A673 (cell line): ENCODE results near the gene GALNTL6. TPM values are rescaled to one million over a fixed set of nuclear protein-coding genes. Genes with fewer than 3 reads are reported as not detected.
A peak's percentile ranks its signal among the peaks of the same experiment; 100 is the strongest.

ENCODE experiments used
- BruUV-seq: library from RNA; stranded (reverse); fragments of 400-500 nt; replicated peaks from 2 replicates; lab custom pipeline; 2021; lab: Mats Ljungman, UMichigan
- CTCF ChIA-PET: fragments of 300-600 bp; sonication (Branson Sonifier 250); formaldehyde crosslinking; loops from one replicate; lab custom pipeline; 2022; ENCODE audit warnings: antibody characterized with exemption; lab: Charles Lee
- POLR2A ChIA-PET: fragments of 300-600 bp; sonication (Branson Sonifier 250); formaldehyde crosslinking; loops from one replicate; lab custom pipeline; 2022; ENCODE audit warnings: antibody characterized with exemption; ENCODE audit not compliant: low non-redundant PET; lab: Charles Lee
- DNase-seq: peaks from one replicate; pipeline ENCODE4 v3.0.0-alpha.2; 2015; ENCODE audit warnings: low spot score
- H3K27ac ChIP-seq: fragments of 200-600 bp; sonication (generic); 2 replicates; pipeline ENCODE4 v1.5.1; 2016; ENCODE audit warnings: mixed run types, low read depth, mild to moderate bottlenecking, mixed read lengths, antibody characterized with exemption, low read length; ENCODE audit not compliant: poor library complexity, severe bottlenecking
- H3K27me3 ChIP-seq: fragments of 200-600 bp; sonication (generic); replicated peaks from 2 replicates; pipeline ENCODE4 v1.6.1; 2017; ENCODE audit warnings: mixed run types, low read depth, mild to moderate bottlenecking, mixed read lengths, antibody characterized with exemption, low read length; ENCODE audit not compliant: insufficient read depth, poor library complexity
- H3K36me3 ChIP-seq: fragments of 200-600 bp; sonication (generic); 2 replicates; pipeline ENCODE4 v1.6.1; 2016; ENCODE audit warnings: mixed run types, mild to moderate bottlenecking, mixed read lengths, antibody characterized with exemption, low read length; ENCODE audit not compliant: insufficient read depth, poor library complexity, severe bottlenecking
- H3K4me1 ChIP-seq: fragments of 200-600 bp; sonication (generic); 2 replicates; pipeline ENCODE4 v1.6.1; 2017; ENCODE audit warnings: mixed run types, mild to moderate bottlenecking, mixed read lengths, antibody characterized with exemption, low read length; ENCODE audit not compliant: insufficient read depth, poor library complexity, severe bottlenecking
- H3K4me3 ChIP-seq: fragments of 200-600 bp; sonication (generic); 2 replicates; pipeline ENCODE4 v1.5.1; 2016; ENCODE audit warnings: low read depth, mixed run types, mild to moderate bottlenecking, mixed read lengths, low read length; ENCODE audit not compliant: poor library complexity, severe bottlenecking
- H3K9me3 ChIP-seq: fragments of 200-600 bp; sonication (generic); 2 replicates; pipeline ENCODE4 v1.6.1; 2016; ENCODE audit warnings: mixed run types, low read depth, mild to moderate bottlenecking, mixed read lengths, antibody characterized with exemption, low read length; ENCODE audit not compliant: poor library complexity, severe bottlenecking
- EZH2 ChIP-seq: fragments of 200-600 bp; sonication (generic); IDR thresholded peaks from 2 replicates; pipeline ENCODE4 v1.6.1; 2017; ENCODE audit warnings: borderline replicate concordance, low read depth, mild to moderate bottlenecking, mixed read lengths, antibody characterized with exemption, low read length; ENCODE audit not compliant: poor library complexity, severe bottlenecking
- intact Hi-C: fragments of 100-400 bp; cut with micrococcal nuclease; formaldehyde crosslinking; loops from one replicate; pipeline ENCODE4 v1.10.0; 2022; ENCODE audit not compliant: unreplicated experiment
- total RNA-seq: library from RNA; stranded (reverse); gene quantifications from 2 replicates; pipeline ENCODE4 v1.2.3, GENCODE V29; 2021
- TF ChIP-seq, protein P1 (sequence below): fragments of 300-800, 200-600 bp; sonication (generic); conservative IDR thresholded peaks from 2 replicates; pipeline ENCODE4 v1.5.1; 2017; ENCODE audit warnings: low read depth, mild to moderate bottlenecking, antibody characterized with exemption, low read length, moderate library complexity, mixed read lengths

GALNTL6 gene
- total RNA-seq, 1 experiment from 2014 or later, result 0.30 TPM

DNA sequence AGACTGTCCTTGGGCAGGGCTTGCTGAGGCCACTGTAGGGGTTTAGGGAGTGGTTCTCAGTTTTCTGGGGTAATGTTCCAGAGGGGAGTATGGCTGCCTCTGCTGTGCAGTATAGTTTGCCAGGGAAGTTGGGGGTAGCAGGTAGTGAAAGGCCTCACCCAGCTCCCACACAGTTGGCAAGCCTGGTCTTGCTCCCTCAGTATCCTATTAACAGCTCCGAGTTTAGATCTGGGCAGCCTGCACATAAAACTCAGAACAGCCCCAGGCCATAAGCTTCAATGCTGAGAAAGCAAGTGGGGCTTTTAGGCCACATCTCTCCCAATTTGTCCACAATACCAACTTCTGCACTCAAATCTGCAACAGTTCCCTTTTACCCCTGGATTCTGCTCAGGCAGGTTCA is 205.2 kb downstream of the GALNTL6 start:
- TF ChIP-seq, protein P1, sequence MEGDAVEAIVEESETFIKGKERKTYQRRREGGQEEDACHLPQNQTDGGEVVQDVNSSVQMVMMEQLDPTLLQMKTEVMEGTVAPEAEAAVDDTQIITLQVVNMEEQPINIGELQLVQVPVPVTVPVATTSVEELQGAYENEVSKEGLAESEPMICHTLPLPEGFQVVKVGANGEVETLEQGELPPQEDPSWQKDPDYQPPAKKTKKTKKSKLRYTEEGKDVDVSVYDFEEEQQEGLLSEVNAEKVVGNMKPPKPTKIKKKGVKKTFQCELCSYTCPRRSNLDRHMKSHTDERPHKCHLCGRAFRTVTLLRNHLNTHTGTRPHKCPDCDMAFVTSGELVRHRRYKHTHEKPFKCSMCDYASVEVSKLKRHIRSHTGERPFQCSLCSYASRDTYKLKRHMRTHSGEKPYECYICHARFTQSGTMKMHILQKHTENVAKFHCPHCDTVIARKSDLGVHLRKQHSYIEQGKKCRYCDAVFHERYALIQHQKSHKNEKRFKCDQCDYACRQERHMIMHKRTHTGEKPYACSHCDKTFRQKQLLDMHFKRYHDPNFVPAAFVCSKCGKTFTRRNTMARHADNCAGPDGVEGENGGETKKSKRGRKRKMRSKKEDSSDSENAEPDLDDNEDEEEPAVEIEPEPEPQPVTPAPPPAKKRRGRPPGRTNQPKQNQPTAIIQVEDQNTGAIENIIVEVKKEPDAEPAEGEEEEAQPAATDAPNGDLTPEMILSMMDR, result no peak
- no peak for TF ChIP-seq EZH2
- no peak for DNase-seq
- Histone ChIP-seq H3K36me3 (no peaks in the 10 kb centered on the region), H3K4me3 (no peak overlapping the region), H3K9me3 (peaks cover 6% of the 10 kb centered on the region), H3K27me3 (no peaks in the 10 kb centered on the region), H3K27ac (no peak overlapping the region), H3K4me1 (no peaks in the 10 kb centered on the region)
- BruUV-seq, result no TSS peak
- intact Hi-C loops, result no loop called here
- CTCF ChIA-PET, result interaction anchor here (0.6 kb wide), 1 partner anchor 16 kb away, joined by 3 read pairs; no protein-coding TSS in a partner anchor
- POLR2A ChIA-PET, result no interaction called here

DNA sequence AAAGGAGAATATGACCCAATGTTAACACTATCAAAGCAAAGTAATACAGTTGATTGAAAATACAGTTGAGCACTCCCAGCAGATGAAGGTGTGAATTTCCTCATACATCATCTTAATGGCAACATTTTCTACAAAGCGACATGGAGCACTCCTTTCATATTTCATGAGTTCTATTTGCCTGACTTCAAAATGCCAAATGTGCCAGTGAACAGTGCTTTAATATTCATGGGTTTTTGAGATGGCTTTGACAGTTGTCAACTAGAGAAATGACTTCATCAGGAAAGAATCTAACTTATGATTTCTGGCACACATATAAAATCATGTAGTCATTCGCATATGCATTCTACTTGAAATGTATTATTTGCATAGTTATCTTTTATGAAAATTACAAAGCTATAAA is 222.4 kb downstream of the GALNTL6 start:
- no TSS peak for BruUV-seq

DNA sequence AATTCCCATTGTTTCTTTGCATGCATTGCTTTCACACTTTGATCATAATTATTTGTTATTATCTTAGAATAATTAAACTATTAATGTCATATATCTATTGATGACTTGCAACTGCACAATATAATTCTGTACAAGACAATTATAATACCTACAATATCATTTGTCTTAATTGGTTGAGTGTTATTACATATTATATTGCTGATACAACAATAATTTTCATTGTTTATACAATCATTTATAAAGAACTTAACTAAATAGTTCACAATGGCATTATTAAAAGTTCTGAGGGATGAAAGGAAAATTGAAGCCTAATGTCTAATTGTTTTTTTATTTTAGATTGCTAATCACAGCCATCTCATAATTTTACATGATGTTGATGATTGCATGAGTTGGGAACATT is 227.6 kb downstream of the GALNTL6 start:
- POLR2A ChIA-PET, result no interaction called here
- Histone ChIP-seq H3K27ac (no peak overlapping the region), H3K4me1 (no peaks in the 10 kb centered on the region), H3K4me3 (no peak overlapping the region), H3K36me3 (no peaks in the 10 kb centered on the region), H3K9me3 (no peaks in the 10 kb centered on the region), H3K27me3 (no peaks in the 10 kb centered on the region)
- BruUV-seq, result no TSS peak
- no peak for DNase-seq
- CTCF ChIA-PET, result no interaction called here
- intact Hi-C loops, result no loop called here
- TF ChIP-seq EZH2, result no peak
- TF ChIP-seq, protein P1, result no peak

More for the DNA sequence above, 222.4 kb downstream of the GALNTL6 start:
- intact Hi-C loops, result loop anchor here (2.0 kb wide), 1 partner anchor 189 kb away; no protein-coding TSS in a partner anchor
- TF ChIP-seq, protein P1, result no peak
- no peak for TF ChIP-seq EZH2
- DNase-seq, result peak; percentile 70
- no peak overlapping the region for H3K4me3 ChIP-seq
- no peak overlapping the region for H3K27ac ChIP-seq
- H3K36me3 ChIP-seq, result no peaks in the 10 kb centered on the region
- no peaks in the 10 kb centered on the region for H3K27me3 ChIP-seq
- H3K4me1 ChIP-seq, result peaks cover 13% of the 10 kb centered on the region
- no peaks in the 10 kb centered on the region for H3K9me3 ChIP-seq
- CTCF ChIA-PET, result no interaction called here
- POLR2A ChIA-PET, result no interaction called here
